Ishikawa (cell line): ENCODE measurements around the gene EAF2.

Source experiments
- CEBPB ChIP-seq: IDR thresholded peaks from 2 replicates; pipeline ENCODE4 v1.6.1; 2012
- CREB1 ChIP-seq: IDR thresholded peaks from 2 replicates; pipeline ENCODE4 v1.6.1; 2012; ENCODE audit warnings: low read depth
- EGR1 ChIP-seq: IDR thresholded peaks from 2 replicates; pipeline ENCODE4 v1.6.1; 2012
- EP300 ChIP-seq: IDR thresholded peaks from 2 replicates; pipeline ENCODE4 v1.6.1; 2012; ENCODE audit warnings: borderline replicate concordance
- FOXM1 ChIP-seq: IDR thresholded peaks from 2 replicates; pipeline ENCODE4 v1.6.1; 2012; ENCODE audit warnings: low read depth, borderline replicate concordance
- MAX ChIP-seq: IDR thresholded peaks from 2 replicates; pipeline ENCODE4 v1.6.1; 2012
- NFIC ChIP-seq: IDR thresholded peaks from 2 replicates; pipeline ENCODE4 v1.6.1; 2012
- RAD21 ChIP-seq: IDR thresholded peaks from 2 replicates; pipeline ENCODE4 v1.6.1; 2012; ENCODE audit warnings: low read depth
- REST ChIP-seq: IDR thresholded peaks from 2 replicates; pipeline ENCODE4 v1.6.1; 2012; ENCODE audit warnings: low read depth, mild to moderate bottlenecking
- TAF1 ChIP-seq: IDR thresholded peaks from 2 replicates; pipeline ENCODE4 v1.6.1; 2012; ENCODE audit warnings: low read depth, mild to moderate bottlenecking
- TCF12 ChIP-seq: IDR thresholded peaks from 2 replicates; pipeline ENCODE4 v1.6.1; 2012; ENCODE audit warnings: low read depth
- TEAD4 ChIP-seq: IDR thresholded peaks from 2 replicates; pipeline ENCODE4 v1.6.1; 2012
- USF1 ChIP-seq: IDR thresholded peaks from 2 replicates; pipeline ENCODE4 v1.6.1; 2012
- YY1 ChIP-seq: IDR thresholded peaks from 2 replicates; pipeline ENCODE4 v1.6.1; 2012; ENCODE audit warnings: low read depth
- ZBTB7A ChIP-seq: IDR thresholded peaks from 2 replicates; pipeline ENCODE4 v1.6.1; 2012; ENCODE audit warnings: low read depth

Gene EAF2

GRCh38 chr3:121844892-121845291 is 9.9 kb downstream of the EAF2 start:
- TF ChIP-seq TCF12 = no peak
- TF ChIP-seq YY1 = no peak
- TF ChIP-seq ZBTB7A = no peak
- TF ChIP-seq CREB1 = no peak
- no peak for TF ChIP-seq EP300
- no peak for TF ChIP-seq EGR1
- TF ChIP-seq TEAD4 = no peak
- no peak for TF ChIP-seq RAD21
- TF ChIP-seq FOXM1 = no peak
- no peak for TF ChIP-seq CEBPB
- no peak for TF ChIP-seq TAF1
- no peak for TF ChIP-seq MAX
- TF ChIP-seq NFIC = no peak
- no peak for TF ChIP-seq USF1
- no peak for TF ChIP-seq REST

GRCh38 chr3:121852256-121852655 is 17.2 kb downstream of the EAF2 start:
- TF ChIP-seq NFIC (no peak), TEAD4 (no peak), RAD21 (no peak), ZBTB7A (no peak), CREB1 (no peak)

GRCh38 chr3:121855555-121855954 is 20.5 kb downstream of the EAF2 start:
- no peak for TF ChIP-seq USF1
- peak; percentile 75 for TF ChIP-seq RAD21

- no peak for TF ChIP-seq TCF12
- TF ChIP-seq CREB1 = no peak
- no peak for TF ChIP-seq TEAD4
- TF ChIP-seq NFIC = no peak
- no peak for TF ChIP-seq USF1
- no peak for TF ChIP-seq MAX
- TF ChIP-seq RAD21 = no peak
- TF ChIP-seq ZBTB7A = no peak
Measured at GRCh38 chr3:121863801-121864200, 28.8 kb downstream of the EAF2 start.

GRCh38 chr3:121869736-121870135 is 34.7 kb downstream of the EAF2 start:
- TF ChIP-seq ZBTB7A = no peak
- no peak for TF ChIP-seq RAD21
- TF ChIP-seq FOXM1 = no peak
- TF ChIP-seq YY1 = no peak
- TF ChIP-seq CEBPB = no peak
- no peak for TF ChIP-seq NFIC
- no peak for TF ChIP-seq EGR1
- no peak for TF ChIP-seq REST
- TF ChIP-seq TEAD4 = no peak
- no peak for TF ChIP-seq MAX
- TF ChIP-seq TCF12 = no peak
- no peak for TF ChIP-seq TAF1

- TF ChIP-seq FOXM1 (no peak), TEAD4 (no peak), YY1 (no peak), CEBPB (no peak), USF1 (no peak), RAD21 (no peak), REST (no peak), EGR1 (no peak), MAX (no peak), CREB1 (no peak), TAF1 (no peak), EP300 (no peak), ZBTB7A (no peak), TCF12 (no peak), NFIC (no peak)
Measured at GRCh38 chr3:121870717-121871116, 35.7 kb downstream of the EAF2 start.
